Astrocyte of the hippocampus (primary cell): Measurements from ENCODE around the gene SLC25A22.

Experiments
- DNase-seq: peaks from one replicate; pipeline ENCODE4 v3.0.0; 2011; ENCODE audit warnings: low read depth, low spot score

The SLC25A22 gene

DNA sequence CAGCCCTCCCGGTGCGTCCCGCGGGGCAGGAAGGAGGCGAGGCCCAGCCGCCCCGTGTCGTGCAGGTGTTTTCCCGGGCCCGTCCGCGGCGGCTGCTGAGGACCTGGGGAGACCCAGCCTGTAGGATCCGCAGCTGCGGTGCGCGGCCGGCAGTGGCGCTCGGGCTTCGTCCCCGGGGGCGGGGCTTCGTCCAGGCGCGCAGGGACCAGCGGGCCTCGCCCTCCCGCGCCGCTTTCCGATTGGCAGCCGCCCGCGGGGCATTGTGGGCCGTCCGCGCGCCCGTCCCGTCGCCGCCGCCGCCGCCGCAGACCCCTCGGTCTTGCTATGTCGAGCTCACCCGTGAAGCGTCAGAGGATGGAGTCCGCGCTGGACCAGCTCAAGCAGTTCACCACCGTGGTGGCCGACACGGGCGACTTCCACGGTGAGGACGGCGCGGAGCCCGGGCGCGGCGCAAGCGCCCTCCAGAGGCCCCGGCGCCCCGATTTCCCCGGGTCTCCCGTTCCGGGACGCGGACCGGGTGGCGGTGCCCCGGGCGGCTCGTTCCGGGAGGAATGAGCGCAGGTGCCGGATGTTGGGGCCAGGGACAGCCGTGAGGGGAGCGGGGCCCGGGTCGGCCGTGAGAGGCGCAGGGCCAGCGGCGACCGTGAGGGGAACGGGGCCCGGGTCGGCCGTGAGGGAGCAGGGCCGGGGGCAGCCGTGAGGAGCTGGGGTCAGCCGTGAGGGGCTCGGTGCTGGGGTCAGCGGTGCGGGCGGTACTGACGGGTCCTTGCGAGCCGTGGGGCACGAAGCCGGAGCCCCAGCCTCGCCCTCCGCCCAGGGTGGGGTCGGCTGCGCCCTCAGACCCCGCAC lies 50.7 kb downstream of the SLC25A22 start, which contains the start of gene TALDO1:
Gene TALDO1, plus strand, starts transcription at position 307 of the 849 bp plus-strand sequence. Its CDS starts 18 bp downstream, at position 325.
- DNase-seq: peak; percentile 97

DNA sequence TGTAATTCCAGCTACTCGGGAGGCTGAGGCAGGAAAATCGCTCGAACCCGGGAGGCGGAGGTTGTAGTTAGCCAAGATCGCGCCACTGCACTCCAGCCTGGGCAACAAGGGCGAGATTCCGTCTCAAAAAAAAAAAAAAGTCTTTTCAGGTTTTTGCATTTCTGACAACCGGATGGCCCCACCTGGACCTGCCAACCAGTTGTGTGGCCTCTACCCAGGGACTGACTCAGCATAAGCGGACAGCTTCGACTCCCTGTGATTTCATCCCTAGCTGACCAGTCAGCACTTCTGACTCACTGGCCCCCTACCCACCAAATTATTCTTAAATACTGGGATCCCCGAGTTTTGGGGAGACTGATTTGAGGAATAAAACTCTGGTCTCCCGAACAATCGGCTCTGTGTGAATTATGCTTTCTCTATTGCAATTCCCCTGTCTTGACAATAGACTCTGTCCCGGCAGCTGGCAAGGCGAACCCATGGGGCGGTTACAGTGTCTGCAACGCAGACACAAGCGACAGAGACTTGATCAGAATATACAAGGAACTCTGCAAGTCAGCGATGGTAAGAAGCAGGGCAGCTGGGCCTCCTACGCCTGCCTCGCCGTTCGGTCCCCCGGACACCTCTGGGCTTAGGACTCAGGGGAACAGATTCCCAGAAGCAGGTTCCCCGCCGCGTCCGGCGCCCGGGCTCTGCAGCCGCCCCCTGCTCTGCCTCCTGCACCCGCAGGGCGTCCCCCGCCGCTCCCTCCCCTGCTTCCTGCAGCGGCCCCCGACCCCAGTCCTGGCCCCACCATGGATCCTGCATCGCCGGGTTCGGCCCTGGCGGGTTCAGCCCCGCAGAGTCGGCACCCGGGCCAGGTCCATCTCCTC lies 51.6 kb downstream of the SLC25A22 start:
- peak; percentile 47 for DNase-seq

DNA sequence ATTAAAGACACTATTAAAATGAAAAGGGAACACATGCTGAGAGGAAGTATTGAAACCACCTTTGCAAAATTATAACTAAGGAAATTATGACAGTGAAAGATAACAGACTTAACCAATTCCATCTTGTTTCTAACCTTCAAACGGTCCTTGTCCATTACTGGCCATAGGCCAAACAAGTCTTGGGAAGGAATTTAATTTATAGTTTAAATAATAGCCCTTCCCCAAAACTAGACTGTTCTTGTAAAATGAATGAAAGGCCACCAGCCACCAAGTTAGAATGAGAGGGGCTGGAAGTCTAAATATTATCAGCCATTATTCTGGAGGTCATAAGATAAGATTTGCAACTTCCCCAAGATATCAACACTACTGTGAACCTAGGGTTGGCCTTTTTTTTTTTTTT lies 52.7 kb downstream of the SLC25A22 start:
- no peak for DNase-seq

DNA sequence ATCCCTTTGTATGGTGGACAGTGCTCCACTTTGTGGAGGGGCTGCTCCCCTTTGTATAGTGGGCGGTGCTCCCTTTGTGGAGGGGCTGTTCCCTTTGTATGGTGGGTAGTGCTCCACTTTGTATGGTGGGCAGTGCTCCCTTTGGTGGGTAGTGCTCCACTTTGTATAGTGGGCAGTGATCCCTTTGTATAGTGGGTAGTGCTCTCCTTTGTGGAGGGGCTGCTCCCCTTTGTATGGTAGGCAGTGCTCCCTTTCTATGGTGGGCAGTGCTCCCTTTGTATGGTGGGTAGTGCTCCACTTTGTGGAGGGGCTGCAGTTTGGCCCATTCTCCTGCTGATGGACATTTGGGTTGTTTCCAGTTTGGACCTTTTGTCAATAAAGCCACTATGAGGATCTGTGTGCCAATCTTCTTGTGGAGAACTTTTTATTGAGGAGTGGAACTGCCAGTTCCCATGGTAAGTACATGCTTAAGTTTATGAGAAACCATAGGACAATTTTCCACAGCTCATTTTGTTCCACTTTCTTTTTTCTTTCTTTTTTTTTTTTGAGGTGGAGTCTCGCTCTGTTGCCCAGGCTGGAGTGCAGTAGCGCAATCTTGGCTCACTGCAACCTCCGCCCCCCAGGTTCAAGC lies 55.4 kb downstream of the SLC25A22 start:
- no peak for DNase-seq

DNA sequence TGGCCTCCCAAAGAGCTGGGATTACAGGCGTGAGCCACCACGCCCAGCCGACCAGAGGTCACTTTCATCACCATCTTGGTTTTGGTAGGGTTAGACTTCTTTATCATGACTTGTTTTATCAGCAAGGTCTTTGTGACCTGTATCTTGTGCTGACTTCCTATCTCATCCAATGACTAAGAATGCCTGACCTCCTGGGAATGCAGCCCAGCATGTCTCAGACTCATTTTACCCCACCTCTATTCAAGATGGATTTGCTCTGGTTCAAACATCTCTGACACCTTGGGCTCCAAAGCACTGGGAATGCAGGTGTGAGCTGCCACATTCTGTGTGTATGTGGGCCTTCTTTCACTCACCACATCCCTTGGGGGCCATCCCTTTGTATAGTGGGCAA lies 55.9 kb downstream of the SLC25A22 start:
- DNase-seq: no peak
